NCI-H526 (cell line): ENCODE data around the gene SKIC2.
"Not testable (repeated sequence)": the region's sequence is repeated elsewhere in the genome, so short reads cannot be mapped to it uniquely, and the experiment has no call there.

Source experiments
- DNase-seq, 2 experiments: peaks; one replicate each; lab custom pipeline; 2025; lab: John Stamatoyannopoulos, UW

SKIC2 gene

GRCh38 chr6:32004864-32005537 lies 46.0 kb downstream of the SKIC2 start:
- not testable (repeated sequence) for DNase-seq

GRCh38 chr6:32005538-32005880 lies 46.5 kb downstream of the SKIC2 start:
- not testable (repeated sequence) for DNase-seq

- not testable (repeated sequence) for DNase-seq
Measured at GRCh38 chr6:32005991-32006529, 47.1 kb downstream of the SKIC2 start.

- DNase-seq = not testable (repeated sequence)
Measured at GRCh38 chr6:32007086-32007485, 48.1 kb downstream of the SKIC2 start.

GRCh38 chr6:32008037-32008436 lies 49.1 kb downstream of the SKIC2 start:
- not testable (repeated sequence) for DNase-seq

- DNase-seq = not testable (repeated sequence)
Measured at GRCh38 chr6:32008616-32009015, 49.6 kb downstream of the SKIC2 start.

- DNase-seq = not testable (repeated sequence)
Measured at GRCh38 chr6:32009537-32009936, 50.6 kb downstream of the SKIC2 start.

GRCh38 chr6:32010856-32011530 lies 52.0 kb downstream of the SKIC2 start:
- DNase-seq = not testable (repeated sequence)

GRCh38 chr6:32012941-32013617 lies 54.1 kb downstream of the SKIC2 start:
- not testable (repeated sequence) for DNase-seq

GRCh38 chr6:32013738-32014137 lies 54.8 kb downstream of the SKIC2 start:
- DNase-seq = not testable (repeated sequence)

- DNase-seq = not testable (repeated sequence)
Measured at GRCh38 chr6:32014547-32014946, 55.6 kb downstream of the SKIC2 start, which contains the start of gene C4B. C4B (plus strand) TSS chr6:32014795; CDS start chr6:32014846, 51 bp downstream.
